Activated CD8-positive, alpha-beta memory T cell treated with anti-CD3 and anti-CD28 coated beads for 48 hours (primary cell): Measurements from ENCODE around the gene DDX49.
A peak's percentile ranks its signal among the peaks of the same experiment; 100 is the strongest.

Experiments used
- DNase-seq, 3 experiments: peaks; one replicate each; pipeline ENCODE4 v3.0.0-alpha.2; 2020; ENCODE audit warnings: low read depth in 2 of 3, low spot score in 2 of 3

DDX49 gene

DNA sequence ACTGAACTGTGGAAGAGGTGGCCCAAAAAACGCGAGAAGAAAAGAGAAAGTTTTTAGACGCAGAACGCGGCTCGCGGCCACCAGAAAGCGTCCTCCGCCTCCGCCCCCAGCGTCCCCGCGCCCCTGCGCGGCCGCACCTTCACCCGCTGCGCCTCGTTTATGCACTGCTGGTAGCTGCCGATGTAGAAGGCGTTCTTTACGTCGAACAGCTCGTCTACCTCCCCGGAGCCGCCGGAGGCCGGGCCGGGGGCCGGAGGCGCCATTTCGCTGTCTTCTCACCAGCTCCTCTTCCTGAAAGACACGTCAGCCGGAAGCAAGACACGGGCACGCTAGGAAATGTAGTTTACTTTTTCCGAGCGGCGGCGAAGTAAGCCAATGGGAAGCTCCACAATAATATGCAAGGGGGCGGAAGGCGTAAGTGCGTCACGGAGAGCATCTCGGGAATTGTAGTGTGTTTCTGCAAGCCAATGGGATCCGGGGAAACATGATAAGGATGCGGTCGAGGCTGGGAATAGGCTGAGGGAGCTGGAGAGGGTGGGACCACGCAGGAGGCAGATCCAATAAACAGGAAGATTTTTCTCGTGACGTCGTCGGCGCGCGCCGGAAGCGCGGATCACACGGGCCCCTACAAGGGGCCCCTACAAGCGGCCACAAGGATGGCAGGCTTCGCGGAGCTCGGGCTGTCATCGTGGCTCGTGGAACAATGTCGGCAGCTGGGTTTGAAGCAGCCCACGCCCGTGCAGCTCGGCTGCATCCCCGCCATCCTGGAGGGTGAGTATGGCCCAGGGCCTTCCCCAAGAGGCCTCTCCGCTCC, at the start of gene DDX49, which contains the start of gene COPE:
DDX49 (plus strand) TSS at position 630 of the 814 bp plus-strand sequence; CDS start at position 657, 27 bp downstream.
COPE (minus strand) TSS at position 302 of the 814 bp plus-strand sequence; CDS start at position 263, 39 bp downstream.
- peak; percentile 91 to 95 (median 94) for DNase-seq

GRCh38 chr19:18869781-18870530, 49.6 kb upstream of the DDX49 start:
- DNase-seq: no peak

GRCh38 chr19:18870531-18871172, 48.9 kb upstream of the DDX49 start:
- DNase-seq: no peak

GRCh38 chr19:18871543-18871942, 48.0 kb upstream of the DDX49 start:
- no peak for DNase-seq

- DNase-seq: no peak
Measured at GRCh38 chr19:18875726-18876125, 43.8 kb upstream of the DDX49 start.

GRCh38 chr19:18876865-18877264, 42.6 kb upstream of the DDX49 start:
- DNase-seq: no peak

- no peak for DNase-seq
Measured at GRCh38 chr19:18878058-18878797, 41.3 kb upstream of the DDX49 start.

GRCh38 chr19:18878858-18879578, 40.5 kb upstream of the DDX49 start:
- DNase-seq: no peak

GRCh38 chr19:18879579-18880373, 39.7 kb upstream of the DDX49 start:
- no peak for DNase-seq

GRCh38 chr19:18881491-18881890, 38.0 kb upstream of the DDX49 start:
- no peak for DNase-seq

DNA sequence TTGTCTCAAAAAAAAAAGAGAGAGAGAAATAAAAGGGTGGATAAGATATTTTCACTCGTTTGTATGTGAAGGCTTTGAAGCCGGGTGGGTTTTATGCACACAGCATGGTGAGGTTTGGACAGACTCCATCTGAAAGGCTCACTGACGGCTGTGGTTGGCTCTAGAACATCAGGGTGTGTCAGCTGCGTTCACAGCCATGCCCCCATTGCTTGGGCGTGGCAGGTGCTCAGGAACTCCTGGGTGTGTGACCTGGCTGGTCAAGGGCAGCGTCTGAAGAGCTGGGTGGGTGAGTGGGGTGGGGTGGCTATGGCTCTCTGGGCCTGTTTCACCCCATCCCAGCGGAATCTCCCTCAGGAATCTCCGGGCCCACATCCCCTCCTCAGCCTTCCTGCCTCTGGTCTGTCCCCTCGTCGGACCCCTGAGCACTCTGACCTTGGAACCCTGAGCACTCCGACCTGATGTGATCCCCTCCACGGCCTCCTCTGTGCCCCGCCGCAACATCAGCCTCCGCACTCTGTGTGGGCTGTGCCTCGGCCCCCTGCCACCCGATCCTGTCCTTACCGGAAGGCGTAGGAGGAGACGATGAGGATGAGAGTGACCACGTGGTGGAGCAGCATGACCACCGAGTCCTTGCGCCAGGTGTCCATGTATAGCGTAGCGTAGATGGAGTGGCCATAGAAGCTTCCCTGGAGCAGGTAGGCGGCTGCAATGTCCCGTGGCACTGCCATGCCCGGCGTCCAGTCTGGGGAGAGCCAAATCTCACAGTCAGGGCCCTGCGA, 35.8 kb upstream of the DDX49 start:
- no peak for DNase-seq

- DNase-seq: no peak
Measured at GRCh38 chr19:18886972-18887371, 32.5 kb upstream of the DDX49 start.

GRCh38 chr19:18889949-18890745, 29.4 kb upstream of the DDX49 start:
- DNase-seq: no peak

- DNase-seq: no peak
Measured at GRCh38 chr19:18893587-18894253, 25.8 kb upstream of the DDX49 start.

- DNase-seq: no peak
Measured at GRCh38 chr19:18894254-18895037, 25.1 kb upstream of the DDX49 start.

DNA sequence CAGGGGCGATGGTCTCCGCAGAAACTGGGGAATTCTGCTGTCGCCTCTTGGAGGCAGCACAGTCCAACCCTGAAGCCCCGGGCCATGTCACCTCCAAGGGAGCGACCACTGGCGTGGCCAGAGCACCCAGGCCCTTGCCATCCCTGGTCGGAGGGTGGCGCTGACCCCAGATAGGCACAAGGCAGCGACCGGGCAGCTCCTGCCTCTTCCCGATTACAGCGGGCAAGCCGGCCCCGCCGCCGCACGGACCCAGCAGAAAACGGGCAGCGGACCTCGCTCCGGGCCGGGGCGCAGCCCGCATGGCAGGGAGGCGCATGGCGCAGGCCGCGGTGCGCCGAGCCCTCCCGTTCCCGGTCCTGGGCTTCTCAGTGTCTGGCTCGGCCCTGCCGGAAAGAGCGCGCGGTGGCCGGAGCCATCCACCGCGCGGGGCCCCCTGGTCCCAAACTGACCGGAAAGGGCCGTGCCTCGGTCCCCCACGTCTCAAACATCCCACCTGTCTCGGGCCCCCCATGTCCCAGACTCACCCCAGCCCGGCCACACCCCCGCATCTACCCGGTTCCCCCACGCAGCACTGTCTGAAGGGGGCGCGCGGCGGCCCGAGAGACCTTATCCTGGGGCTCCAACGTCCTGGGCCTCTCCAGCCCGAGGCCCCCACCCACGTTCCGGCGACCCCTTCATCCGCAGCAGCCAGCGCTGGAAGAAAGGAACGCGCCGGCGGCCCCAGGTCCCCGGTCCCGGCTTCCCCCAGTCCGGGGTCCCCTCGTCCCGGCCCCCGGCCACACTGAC, 24.3 kb upstream of the DDX49 start:
- DNase-seq: no peak
